HepG2 (cell line): ENCODE data around the gene EGLN1. TPM values are rescaled to one million over a fixed set of nuclear protein-coding genes. Genes with fewer than 3 reads are reported as not detected.

Source experiments
- CEBPG ChIP-seq: IDR thresholded peaks from 2 replicates; pipeline ENCODE4 v1.6.1; 2016
- HDAC6 ChIP-seq: fragments of 200-600 bp; sonication (generic); IDR thresholded peaks from 2 replicates; pipeline ENCODE4 v1.7.0; 2017; ENCODE audit warnings: mild to moderate bottlenecking, antibody characterized with exemption, low read length, low read depth
- HNF4A ChIP-seq: sonication (generic); formaldehyde crosslinking; IDR thresholded peaks from 2 replicates; pipeline ENCODE4 v1.4.0; 2020; ENCODE audit warnings: missing genetic modification reagents
- KDM5A ChIP-seq: fragments of 200-600 bp; sonication (generic); IDR thresholded peaks from 2 replicates; pipeline ENCODE4 v1.7.0; 2018; ENCODE audit warnings: antibody characterized with exemption, mild to moderate bottlenecking, low read length, borderline replicate concordance
- PBX2 ChIP-seq: IDR thresholded peaks from 2 replicates; pipeline ENCODE4 v1.6.1; 2016; ENCODE audit warnings: control low read depth
- PRPF4 ChIP-seq: fragments of 200-400 bp; formaldehyde crosslinking; IDR thresholded peaks from 2 replicates; pipeline ENCODE4 v1.6.1; 2016; ENCODE audit warnings: low read length, low read depth; ENCODE audit not compliant: poor library complexity, severe bottlenecking
- THAP8 ChIP-seq: sonication (generic); formaldehyde crosslinking; IDR thresholded peaks from 2 replicates; pipeline ENCODE4 v1.5.1; 2020; ENCODE audit warnings: missing genetic modification reagents, mild to moderate bottlenecking, borderline replicate concordance
- ZBED4 ChIP-seq: sonication (generic); formaldehyde crosslinking; IDR thresholded peaks from 2 replicates; pipeline ENCODE4 v1.4.0; 2020; ENCODE audit warnings: missing genetic modification reagents, borderline replicate concordance
- ZNF251 ChIP-seq: sonication (generic); formaldehyde crosslinking; IDR thresholded peaks from 2 replicates; pipeline ENCODE4 v1.9.0; 2021; ENCODE audit warnings: mild to moderate bottlenecking, missing genetic modification reagents
- ZNF280D ChIP-seq: sonication (generic); formaldehyde crosslinking; IDR thresholded peaks from 2 replicates; pipeline ENCODE4 v1.5.1; 2020; ENCODE audit warnings: mild to moderate bottlenecking, missing genetic modification reagents
- ZNF3 ChIP-seq: IDR thresholded peaks from 2 replicates; pipeline ENCODE4 v1.7.0; 2017; ENCODE audit warnings: inconsistent platforms
- ZNF44 ChIP-seq: sonication (generic); formaldehyde crosslinking; IDR thresholded peaks from 2 replicates; pipeline ENCODE4 v1.5.1; 2020; ENCODE audit warnings: mild to moderate bottlenecking, missing genetic modification reagents
- polyA plus RNA-seq, 8 experiments: library from polyadenylated mRNA; depleted of rRNA in 3 of 8; stranded (reverse) in 7 of 8; unstranded in 1 of 8; fragments of >200 nt; fragmentation: Illumina TruSeq in 4 of 8; extraction: Trizol in 4 of 8; gene quantifications; 2 replicates each; pipeline versions ENCODE4 v1.2.1 to v1.2.3, GENCODE V29; 2011 to 2016; ENCODE audit warnings: low read depth in 4 of 8, missing spikeins in 1 of 8, mixed read lengths in 1 of 8; ENCODE audit not compliant: insufficient read depth in 1 of 8
- total RNA-seq, 5 experiments: library from RNA; depleted of rRNA; stranded (reverse); fragments of >200 nt; fragmentation: Illumina TruSeq; extraction: Trizol; gene quantifications; 2 replicates each; pipeline ENCODE4 v1.2.3, GENCODE V29; 2016; ENCODE audit warnings: low read depth in 1 of 5
- TF ChIP-seq, protein P1 (sequence below): sonication (generic); formaldehyde crosslinking; IDR thresholded peaks from 2 replicates; pipeline ENCODE4 v1.5.0; 2020; ENCODE audit warnings: missing genetic modification reagents
- TF ChIP-seq, protein P2 (sequence below): sonication (generic); formaldehyde crosslinking; IDR thresholded peaks from 2 replicates; pipeline ENCODE4 v1.4.0; 2020; ENCODE audit warnings: missing genetic modification reagents

The EGLN1 gene
- total and polyA plus RNA-seq, 2 of the 13 experiments (the other 11 are each of a cell fraction or from before 2014, with no cell fraction given): 34.4 to 44.1 TPM

GRCh38 chr1:231421971-231422797 is at the start of gene EGLN1 (continued):
- TF ChIP-seq PBX2: no peak
- TF ChIP-seq, protein P1, sequence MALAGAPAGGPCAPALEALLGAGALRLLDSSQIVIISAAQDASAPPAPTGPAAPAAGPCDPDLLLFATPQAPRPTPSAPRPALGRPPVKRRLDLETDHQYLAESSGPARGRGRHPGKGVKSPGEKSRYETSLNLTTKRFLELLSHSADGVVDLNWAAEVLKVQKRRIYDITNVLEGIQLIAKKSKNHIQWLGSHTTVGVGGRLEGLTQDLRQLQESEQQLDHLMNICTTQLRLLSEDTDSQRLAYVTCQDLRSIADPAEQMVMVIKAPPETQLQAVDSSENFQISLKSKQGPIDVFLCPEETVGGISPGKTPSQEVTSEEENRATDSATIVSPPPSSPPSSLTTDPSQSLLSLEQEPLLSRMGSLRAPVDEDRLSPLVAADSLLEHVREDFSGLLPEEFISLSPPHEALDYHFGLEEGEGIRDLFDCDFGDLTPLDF (CRISPR knock-in tag): no peak
- no peak; the same call in 1 of the 2 replicates for TF ChIP-seq KDM5A
- peak; percentile 23 for TF ChIP-seq HNF4A (CRISPR knock-in tag)
- peak; percentile 44; the same call in 1 of the 2 replicates for TF ChIP-seq ZBED4 (CRISPR knock-in tag)
- no peak for TF ChIP-seq HDAC6
- no peak for TF ChIP-seq ZNF44 (CRISPR knock-in tag)
- TF ChIP-seq PRPF4: no peak
- TF ChIP-seq ZNF280D (CRISPR knock-in tag): no peak
- TF ChIP-seq, protein P2, sequence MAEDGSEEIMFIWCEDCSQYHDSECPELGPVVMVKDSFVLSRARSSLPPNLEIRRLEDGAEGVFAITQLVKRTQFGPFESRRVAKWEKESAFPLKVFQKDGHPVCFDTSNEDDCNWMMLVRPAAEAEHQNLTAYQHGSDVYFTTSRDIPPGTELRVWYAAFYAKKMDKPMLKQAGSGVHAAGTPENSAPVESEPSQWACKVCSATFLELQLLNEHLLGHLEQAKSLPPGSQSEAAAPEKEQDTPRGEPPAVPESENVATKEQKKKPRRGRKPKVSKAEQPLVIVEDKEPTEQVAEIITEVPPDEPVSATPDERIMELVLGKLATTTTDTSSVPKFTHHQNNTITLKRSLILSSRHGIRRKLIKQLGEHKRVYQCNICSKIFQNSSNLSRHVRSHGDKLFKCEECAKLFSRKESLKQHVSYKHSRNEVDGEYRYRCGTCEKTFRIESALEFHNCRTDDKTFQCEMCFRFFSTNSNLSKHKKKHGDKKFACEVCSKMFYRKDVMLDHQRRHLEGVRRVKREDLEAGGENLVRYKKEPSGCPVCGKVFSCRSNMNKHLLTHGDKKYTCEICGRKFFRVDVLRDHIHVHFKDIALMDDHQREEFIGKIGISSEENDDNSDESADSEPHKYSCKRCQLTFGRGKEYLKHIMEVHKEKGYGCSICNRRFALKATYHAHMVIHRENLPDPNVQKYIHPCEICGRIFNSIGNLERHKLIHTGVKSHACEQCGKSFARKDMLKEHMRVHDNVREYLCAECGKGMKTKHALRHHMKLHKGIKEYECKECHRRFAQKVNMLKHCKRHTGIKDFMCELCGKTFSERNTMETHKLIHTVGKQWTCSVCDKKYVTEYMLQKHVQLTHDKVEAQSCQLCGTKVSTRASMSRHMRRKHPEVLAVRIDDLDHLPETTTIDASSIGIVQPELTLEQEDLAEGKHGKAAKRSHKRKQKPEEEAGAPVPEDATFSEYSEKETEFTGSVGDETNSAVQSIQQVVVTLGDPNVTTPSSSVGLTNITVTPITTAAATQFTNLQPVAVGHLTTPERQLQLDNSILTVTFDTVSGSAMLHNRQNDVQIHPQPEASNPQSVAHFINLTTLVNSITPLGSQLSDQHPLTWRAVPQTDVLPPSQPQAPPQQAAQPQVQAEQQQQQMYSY: peak; percentile 64; the same call in 1 of the 2 replicates
- TF ChIP-seq ZNF3: no peak
- TF ChIP-seq ZNF251 (CRISPR knock-in tag): no peak
- TF ChIP-seq CEBPG: peak; percentile 17; the same call in 1 of the 2 replicates
- no peak; the same call in 1 of the 2 replicates for TF ChIP-seq THAP8 (CRISPR knock-in tag)
